ENCODE data around the gene BRD8. TPM values are rescaled to one million over a fixed set of nuclear protein-coding genes. Genes with fewer than 3 reads are reported as not detected.

BRD8 gene, protein sequence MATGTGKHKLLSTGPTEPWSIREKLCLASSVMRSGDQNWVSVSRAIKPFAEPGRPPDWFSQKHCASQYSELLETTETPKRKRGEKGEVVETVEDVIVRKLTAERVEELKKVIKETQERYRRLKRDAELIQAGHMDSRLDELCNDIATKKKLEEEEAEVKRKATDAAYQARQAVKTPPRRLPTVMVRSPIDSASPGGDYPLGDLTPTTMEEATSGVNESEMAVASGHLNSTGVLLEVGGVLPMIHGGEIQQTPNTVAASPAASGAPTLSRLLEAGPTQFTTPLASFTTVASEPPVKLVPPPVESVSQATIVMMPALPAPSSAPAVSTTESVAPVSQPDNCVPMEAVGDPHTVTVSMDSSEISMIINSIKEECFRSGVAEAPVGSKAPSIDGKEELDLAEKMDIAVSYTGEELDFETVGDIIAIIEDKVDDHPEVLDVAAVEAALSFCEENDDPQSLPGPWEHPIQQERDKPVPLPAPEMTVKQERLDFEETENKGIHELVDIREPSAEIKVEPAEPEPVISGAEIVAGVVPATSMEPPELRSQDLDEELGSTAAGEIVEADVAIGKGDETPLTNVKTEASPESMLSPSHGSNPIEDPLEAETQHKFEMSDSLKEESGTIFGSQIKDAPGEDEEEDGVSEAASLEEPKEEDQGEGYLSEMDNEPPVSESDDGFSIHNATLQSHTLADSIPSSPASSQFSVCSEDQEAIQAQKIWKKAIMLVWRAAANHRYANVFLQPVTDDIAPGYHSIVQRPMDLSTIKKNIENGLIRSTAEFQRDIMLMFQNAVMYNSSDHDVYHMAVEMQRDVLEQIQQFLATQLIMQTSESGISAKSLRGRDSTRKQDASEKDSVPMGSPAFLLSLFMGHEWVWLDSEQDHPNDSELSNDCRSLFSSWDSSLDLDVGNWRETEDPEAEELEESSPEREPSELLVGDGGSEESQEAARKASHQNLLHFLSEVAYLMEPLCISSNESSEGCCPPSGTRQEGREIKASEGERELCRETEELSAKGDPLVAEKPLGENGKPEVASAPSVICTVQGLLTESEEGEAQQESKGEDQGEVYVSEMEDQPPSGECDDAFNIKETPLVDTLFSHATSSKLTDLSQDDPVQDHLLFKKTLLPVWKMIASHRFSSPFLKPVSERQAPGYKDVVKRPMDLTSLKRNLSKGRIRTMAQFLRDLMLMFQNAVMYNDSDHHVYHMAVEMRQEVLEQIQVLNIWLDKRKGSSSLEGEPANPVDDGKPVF
- 25.7 TPM for polyA plus RNA-seq (2013, experiment 1 of 2)
- 24.8 TPM for polyA plus RNA-seq (2013, experiment 2 of 2)

DNA sequence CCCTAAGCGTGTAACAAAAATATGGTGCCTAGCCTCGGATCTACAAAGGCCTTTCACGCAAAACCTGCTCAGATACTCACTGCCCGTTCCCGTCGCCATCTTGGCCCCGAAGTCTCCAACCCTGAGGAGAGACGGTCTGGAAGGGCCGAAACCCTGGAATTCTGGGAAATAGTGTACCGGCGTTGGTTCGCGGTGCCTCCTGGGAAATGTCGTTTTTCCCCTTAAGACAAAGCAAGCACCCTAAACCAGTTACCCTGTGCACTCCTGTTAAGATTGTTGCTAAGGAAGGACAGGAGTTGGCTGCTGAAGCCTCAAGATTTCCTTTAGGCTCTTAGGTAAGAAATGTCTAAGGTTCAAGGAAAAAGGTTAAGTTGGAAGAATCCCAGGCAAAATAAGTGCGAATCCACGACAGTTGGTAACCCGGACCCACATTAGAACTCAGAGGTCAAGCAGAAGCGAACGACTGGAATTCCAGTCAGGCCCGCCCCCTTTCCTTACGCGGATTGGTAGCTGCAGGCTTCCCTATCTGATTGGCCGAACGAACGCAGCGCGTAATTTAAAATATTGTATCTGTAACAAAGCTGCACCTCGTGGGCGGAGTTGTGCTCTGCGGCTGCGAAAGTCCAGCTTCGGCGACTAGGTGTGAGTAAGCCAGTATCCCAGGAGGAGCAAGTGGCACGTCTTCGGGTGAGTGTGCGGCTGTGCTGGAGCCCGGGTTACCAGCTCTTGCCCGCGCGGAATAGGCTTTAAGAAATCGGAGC, at the start of gene BRD8, which contains the start of gene KIF20A:
TSS of gene BRD8 (minus strand) at position 115 of the 761 bp plus-strand sequence. CDS start at position 99, 16 bp downstream.
TSS of gene KIF20A (plus strand) at position 597 of the 761 bp plus-strand sequence. CDS start 569 bp downstream, outside the sequence.
- H2BK15ac ChIP-seq (ENCODE audit: low read depth, poor library complexity, severe bottlenecking): no peak within 1 kb of the TSS
- H2BK12ac ChIP-seq (ENCODE audit: low read length in 2 of 2): no peak within 1 kb of the TSS
- H2AK5ac ChIP-seq (ENCODE audit: low read length, severe bottlenecking): no peak within 1 kb of the TSS
- peak within 1 kb of the TSS; percentile 11 for H4K91ac ChIP-seq (ENCODE audit: low read length)
- no peak within 1 kb of the TSS for H2BK120ac ChIP-seq (ENCODE audit: low read depth, low read length)
- no peaks in the 10 kb centered on the region for H3K9me3 ChIP-seq (ENCODE audit: control insufficient read depth, low read length)
- peak within 1 kb of the TSS; percentile 76 to 97 for H3K4me3 ChIP-seq (ENCODE audit: insufficient read depth in 1 of 2, low read depth in 1 of 2, low read length in 2 of 2)
- H4K8ac ChIP-seq (ENCODE audit: low read length): peak within 1 kb of the TSS; percentile 27
- peaks cover 31% of the 10 kb centered on the region for H3K79me1 ChIP-seq (replicated peaks; ENCODE audit: low read length, poor library complexity, severe bottlenecking)
- peak within 1 kb of the TSS; percentile 55 to 84 for H3K4ac ChIP-seq (ENCODE audit: low read depth in 1 of 2, low read length in 2 of 2)
- under 1% methylated on average over 38 of the region's 41 CpGs for WGBS
- peak within 1 kb of the TSS in 1 of 2 experiments; percentile 77 for H3K23ac ChIP-seq (ENCODE audit: low read length in 2 of 2)
- H3K4me2 ChIP-seq (ENCODE audit: low read length, poor library complexity, severe bottlenecking): peak within 1 kb of the TSS; percentile 98
- peak; percentile 97 for DNase-seq
- no peak within 1 kb of the TSS for H3K14ac ChIP-seq (ENCODE audit: low read length in 2 of 2)
- H3K9ac ChIP-seq (ENCODE audit: low read length): peak within 1 kb of the TSS; percentile 97
- H3K27me3 ChIP-seq (ENCODE audit: control insufficient read depth in 1 of 2, insufficient read depth in 1 of 2, low read length in 2 of 2): no peaks in the 10 kb centered on the region
- H3K36me3 ChIP-seq (ENCODE audit: control insufficient read depth in 1 of 2, insufficient read depth in 2 of 2, low read depth in 1 of 2, low read length in 2 of 2): peaks cover 22 to 48% of the 10 kb centered on the region in 2 experiments
- H3K18ac ChIP-seq (ENCODE audit: low read depth in 1 of 2, low read length in 2 of 2): peak within 1 kb of the TSS; percentile 73 to 82
- H3K27ac ChIP-seq (ENCODE audit: low read length, poor library complexity, severe bottlenecking): peak within 1 kb of the TSS; percentile 91
- H3K4me1 ChIP-seq (ENCODE audit: control insufficient read depth, insufficient read depth, low read depth, low read length): peaks cover 10% of the 10 kb centered on the region
- peak within 1 kb of the TSS; percentile 75 for H2BK5ac ChIP-seq (ENCODE audit: low read depth, low read length, poor library complexity, severe bottlenecking)
- peak within 1 kb of the TSS; percentile 82 for H2AFZ ChIP-seq (ENCODE audit: low read depth, low read length)

DNA sequence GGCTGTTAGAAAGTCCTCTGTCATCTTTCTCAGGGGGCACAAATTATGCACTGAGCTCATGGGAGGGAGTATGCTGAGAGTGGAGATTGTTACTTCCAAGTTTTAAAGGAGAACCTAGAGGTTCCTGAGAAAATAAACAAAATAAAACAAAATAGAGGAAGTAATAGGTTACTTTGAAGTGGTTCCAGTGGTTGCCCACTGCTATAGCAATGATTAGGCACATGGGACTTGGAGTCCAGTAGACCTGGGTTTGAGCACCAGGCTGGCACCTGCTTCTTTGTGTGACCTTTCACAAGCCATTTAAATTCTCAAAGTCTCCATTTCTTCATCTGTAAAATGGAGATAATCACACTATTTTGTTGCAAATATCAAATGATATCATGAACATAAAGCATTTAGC, 48.5 kb upstream of the BRD8 start:
- H3K27ac ChIP-seq (ENCODE audit: low read length, poor library complexity, severe bottlenecking): no peak overlapping the region
- H2BK12ac ChIP-seq (ENCODE audit: low read length in 2 of 2): no peak overlapping the region
- H4K91ac ChIP-seq (ENCODE audit: low read length): no peak overlapping the region
- H3K4me1 ChIP-seq (ENCODE audit: control insufficient read depth, insufficient read depth, low read depth, low read length): no peaks in the 10 kb centered on the region
- H3K23ac ChIP-seq (ENCODE audit: low read length in 2 of 2): no peak overlapping the region
- no peak overlapping the region for H3K14ac ChIP-seq (ENCODE audit: low read length in 2 of 2)
- no peaks in the 10 kb centered on the region for H3K36me3 ChIP-seq (ENCODE audit: control insufficient read depth in 1 of 2, insufficient read depth in 2 of 2, low read depth in 1 of 2, low read length in 2 of 2)
- peaks cover 0 to 23% of the 10 kb centered on the region in 2 experiments for H3K27me3 ChIP-seq (ENCODE audit: control insufficient read depth in 1 of 2, insufficient read depth in 1 of 2, low read length in 2 of 2)
- no peaks in the 10 kb centered on the region for H3K79me1 ChIP-seq (replicated peaks; ENCODE audit: low read length, poor library complexity, severe bottlenecking)
- no peak overlapping the region for H2BK15ac ChIP-seq (ENCODE audit: low read depth, poor library complexity, severe bottlenecking)
- no peak overlapping the region for H4K8ac ChIP-seq (ENCODE audit: low read length)
- no peak overlapping the region for H2BK120ac ChIP-seq (ENCODE audit: low read depth, low read length)
- H3K4me2 ChIP-seq (ENCODE audit: low read length, poor library complexity, severe bottlenecking): no peak overlapping the region
- no peak overlapping the region for H3K4ac ChIP-seq (ENCODE audit: low read depth in 1 of 2, low read length in 2 of 2)
- DNase-seq: no peak
- H3K9me3 ChIP-seq (ENCODE audit: control insufficient read depth, low read length): peaks cover 19% of the 10 kb centered on the region
- no peak overlapping the region for H2BK5ac ChIP-seq (ENCODE audit: low read depth, low read length, poor library complexity, severe bottlenecking)
- H3K4me3 ChIP-seq (ENCODE audit: insufficient read depth in 1 of 2, low read depth in 1 of 2, low read length in 2 of 2): no peak overlapping the region
- H3K18ac ChIP-seq (ENCODE audit: low read depth in 1 of 2, low read length in 2 of 2): no peak overlapping the region
- H2AK5ac ChIP-seq (ENCODE audit: low read length, severe bottlenecking): no peak overlapping the region
- H3K9ac ChIP-seq (ENCODE audit: low read length): no peak overlapping the region
- H2AFZ ChIP-seq (ENCODE audit: low read depth, low read length): no peak overlapping the region

DNA sequence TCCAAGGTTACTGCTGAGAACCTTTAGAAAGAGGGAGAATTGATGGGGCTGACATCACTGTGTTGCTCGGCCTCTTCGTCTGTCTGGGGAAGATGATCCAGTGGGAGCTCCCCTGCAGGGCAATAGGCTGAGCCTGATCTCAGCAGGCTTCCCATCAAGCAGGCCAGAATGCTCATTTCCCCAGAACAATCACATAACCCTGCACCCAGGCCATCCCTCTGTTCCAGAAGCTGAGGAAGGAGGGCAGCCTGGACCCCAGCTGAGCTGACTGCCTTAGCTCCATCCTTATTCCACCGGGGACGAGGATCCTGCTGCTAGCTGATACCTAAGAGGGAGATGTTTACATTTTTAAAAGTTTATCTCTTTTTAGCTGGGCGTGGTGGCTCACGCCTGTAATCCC, 46.3 kb upstream of the BRD8 start:
- Histone ChIP-seq H3K27me3 (ENCODE audit: control insufficient read depth in 1 of 2, insufficient read depth in 1 of 2, low read length in 2 of 2) (peaks cover 0 to 24% of the 10 kb centered on the region in 2 experiments), H2BK120ac (ENCODE audit: low read depth, low read length) (no peak overlapping the region), H2BK12ac (ENCODE audit: low read length in 2 of 2) (no peak overlapping the region), H3K79me1 (replicated peaks; ENCODE audit: low read length, poor library complexity, severe bottlenecking) (no peaks in the 10 kb centered on the region), H4K8ac (ENCODE audit: low read length) (no peak overlapping the region), H4K91ac (ENCODE audit: low read length) (no peak overlapping the region), H2BK5ac (ENCODE audit: low read depth, low read length, poor library complexity, severe bottlenecking) (no peak overlapping the region), H2AFZ (ENCODE audit: low read depth, low read length) (no peak overlapping the region), H3K18ac (ENCODE audit: low read depth in 1 of 2, low read length in 2 of 2) (no peak overlapping the region), H2AK5ac (ENCODE audit: low read length, severe bottlenecking) (no peak overlapping the region), H3K23ac (ENCODE audit: low read length in 2 of 2) (no peak overlapping the region), H3K4me2 (ENCODE audit: low read length, poor library complexity, severe bottlenecking) (no peak overlapping the region), H3K4me1 (ENCODE audit: control insufficient read depth, insufficient read depth, low read depth, low read length) (no peaks in the 10 kb centered on the region), H3K27ac (ENCODE audit: low read length, poor library complexity, severe bottlenecking) (no peak overlapping the region), H3K4ac (ENCODE audit: low read depth in 1 of 2, low read length in 2 of 2) (no peak overlapping the region), H3K9me3 (ENCODE audit: control insufficient read depth, low read length) (peaks cover 19% of the 10 kb centered on the region), H3K14ac (ENCODE audit: low read length in 2 of 2) (no peak overlapping the region), H3K4me3 (ENCODE audit: insufficient read depth in 1 of 2, low read depth in 1 of 2, low read length in 2 of 2) (no peak overlapping the region), H2BK15ac (ENCODE audit: low read depth, poor library complexity, severe bottlenecking) (no peak overlapping the region), H3K9ac (ENCODE audit: low read length) (no peak overlapping the region), H3K36me3 (ENCODE audit: control insufficient read depth in 1 of 2, insufficient read depth in 2 of 2, low read depth in 1 of 2, low read length in 2 of 2) (no peaks in the 10 kb centered on the region)
- DNase-seq: no peak
- WGBS: 91% methylated on average over 6 of the region's 6 CpGs

Data from mesenchymal stem cell (in vitro differentiated cells and primary cell).